Placental epithelial cell (primary cell): ENCODE results near the gene ERLEC1. TPM values are rescaled to one million over a fixed set of nuclear protein-coding genes. Genes with fewer than 3 reads are reported as not detected.

Experiments
- small RNA-seq: library from RNA; depleted of rRNA; stranded (forward); fragments of <200 nt; gene quantifications from one replicate; pipeline ENCODE3, GENCODE V24; 2012
- total RNA-seq: library from RNA; depleted of rRNA; stranded (reverse); fragments of >200 nt; gene quantifications from 2 replicates; pipeline ENCODE4 v1.2.3, GENCODE V29; 2012

The ERLEC1 gene, protein sequence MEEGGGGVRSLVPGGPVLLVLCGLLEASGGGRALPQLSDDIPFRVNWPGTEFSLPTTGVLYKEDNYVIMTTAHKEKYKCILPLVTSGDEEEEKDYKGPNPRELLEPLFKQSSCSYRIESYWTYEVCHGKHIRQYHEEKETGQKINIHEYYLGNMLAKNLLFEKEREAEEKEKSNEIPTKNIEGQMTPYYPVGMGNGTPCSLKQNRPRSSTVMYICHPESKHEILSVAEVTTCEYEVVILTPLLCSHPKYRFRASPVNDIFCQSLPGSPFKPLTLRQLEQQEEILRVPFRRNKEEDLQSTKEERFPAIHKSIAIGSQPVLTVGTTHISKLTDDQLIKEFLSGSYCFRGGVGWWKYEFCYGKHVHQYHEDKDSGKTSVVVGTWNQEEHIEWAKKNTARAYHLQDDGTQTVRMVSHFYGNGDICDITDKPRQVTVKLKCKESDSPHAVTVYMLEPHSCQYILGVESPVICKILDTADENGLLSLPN
- total RNA-seq, result 60.0 and 86.4 TPM in 2 replicates

DNA sequence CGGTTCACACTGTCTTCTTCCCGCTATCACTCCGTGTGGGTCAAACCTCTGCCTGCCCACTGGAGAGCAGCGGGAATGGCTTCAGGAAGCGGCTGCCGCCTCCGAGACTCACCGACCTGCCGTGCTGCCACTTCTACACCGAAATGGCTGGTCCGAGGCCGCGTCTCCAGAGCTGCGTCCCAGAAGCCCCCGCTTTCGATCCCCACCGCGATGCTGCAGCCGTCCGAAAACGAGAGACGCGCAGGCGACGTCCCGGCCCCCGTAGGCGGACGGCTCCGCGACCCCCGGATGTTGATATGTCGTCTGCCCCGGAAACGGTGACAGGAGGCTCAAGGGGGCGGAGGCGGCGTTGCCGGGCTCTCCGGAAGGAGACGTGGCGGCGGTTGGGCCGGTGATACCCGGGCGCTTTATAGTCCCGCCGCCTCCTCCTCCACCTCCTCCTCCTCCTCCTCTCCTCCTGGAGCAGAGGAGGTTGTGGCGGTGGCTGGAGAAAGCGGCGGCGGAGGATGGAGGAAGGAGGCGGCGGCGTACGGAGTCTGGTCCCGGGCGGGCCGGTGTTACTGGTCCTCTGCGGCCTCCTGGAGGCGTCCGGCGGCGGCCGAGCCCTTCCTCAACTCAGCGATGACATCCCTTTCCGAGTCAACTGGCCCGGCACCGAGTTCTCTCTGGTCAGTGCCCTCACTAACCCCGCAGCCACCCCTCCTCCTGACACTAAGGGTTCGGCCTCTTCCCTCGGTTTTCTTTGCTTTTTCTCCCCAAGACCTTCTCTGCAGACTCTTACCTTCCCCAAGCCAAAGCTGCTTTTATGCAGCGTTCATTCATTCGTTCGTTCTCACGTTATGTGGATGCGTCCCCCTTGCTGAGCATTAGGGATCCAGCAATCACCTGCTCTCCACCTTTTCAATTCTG, at the start of gene ERLEC1, which contains the start of gene ASB3:
Gene ERLEC1, plus strand, starts transcription at position 340 of the 909 bp plus-strand sequence. Its CDS starts 167 bp downstream, at position 507.
Gene ASB3, minus strand, starts transcription at position 249 of the 909 bp plus-strand sequence. CDS start 21,381 bp downstream, outside the sequence.

DNA sequence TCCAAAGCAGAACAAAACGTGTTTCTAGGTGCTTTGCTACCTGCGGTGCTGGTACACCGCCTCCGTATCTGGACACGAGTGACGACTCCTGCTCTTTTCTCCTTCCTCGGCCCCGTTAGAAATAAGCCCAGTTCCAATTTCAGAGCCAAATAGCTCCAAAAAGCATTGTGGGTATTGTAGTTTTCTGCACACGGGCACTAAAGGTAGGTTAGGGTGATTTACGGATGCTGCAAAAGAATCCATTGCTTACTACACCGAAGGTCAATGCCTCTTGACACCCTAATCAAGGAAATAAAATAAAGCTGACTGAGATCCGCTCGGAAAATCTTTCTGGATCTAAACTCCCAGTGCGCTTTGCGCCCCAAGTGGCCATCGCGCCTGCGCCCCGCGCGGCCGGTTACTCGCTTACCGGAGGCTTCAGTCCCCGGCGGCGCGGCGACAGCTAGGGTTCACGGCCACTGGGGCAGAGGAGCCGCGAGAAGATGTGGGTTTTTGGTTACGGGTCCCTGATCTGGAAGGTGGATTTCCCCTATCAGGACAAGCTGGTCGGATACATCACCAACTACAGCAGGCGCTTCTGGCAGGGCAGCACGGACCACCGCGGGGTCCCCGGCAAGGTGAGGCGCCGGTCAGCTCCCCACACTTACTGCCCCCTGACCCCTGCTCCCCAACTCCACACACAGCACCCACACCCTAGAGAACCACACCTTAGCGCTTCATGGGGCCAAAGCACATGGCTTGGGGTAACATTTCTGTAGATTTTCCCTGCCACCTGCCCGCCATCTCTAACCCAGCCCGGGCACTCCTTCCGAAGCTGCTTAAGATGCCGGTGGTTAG, 19.2 kb upstream of the ERLEC1 start, which contains the start of gene CHAC2:
Gene CHAC2, plus strand, starts transcription at position 400 of the 837 bp plus-strand sequence. Its CDS starts 83 bp downstream, at position 483.

DNA sequence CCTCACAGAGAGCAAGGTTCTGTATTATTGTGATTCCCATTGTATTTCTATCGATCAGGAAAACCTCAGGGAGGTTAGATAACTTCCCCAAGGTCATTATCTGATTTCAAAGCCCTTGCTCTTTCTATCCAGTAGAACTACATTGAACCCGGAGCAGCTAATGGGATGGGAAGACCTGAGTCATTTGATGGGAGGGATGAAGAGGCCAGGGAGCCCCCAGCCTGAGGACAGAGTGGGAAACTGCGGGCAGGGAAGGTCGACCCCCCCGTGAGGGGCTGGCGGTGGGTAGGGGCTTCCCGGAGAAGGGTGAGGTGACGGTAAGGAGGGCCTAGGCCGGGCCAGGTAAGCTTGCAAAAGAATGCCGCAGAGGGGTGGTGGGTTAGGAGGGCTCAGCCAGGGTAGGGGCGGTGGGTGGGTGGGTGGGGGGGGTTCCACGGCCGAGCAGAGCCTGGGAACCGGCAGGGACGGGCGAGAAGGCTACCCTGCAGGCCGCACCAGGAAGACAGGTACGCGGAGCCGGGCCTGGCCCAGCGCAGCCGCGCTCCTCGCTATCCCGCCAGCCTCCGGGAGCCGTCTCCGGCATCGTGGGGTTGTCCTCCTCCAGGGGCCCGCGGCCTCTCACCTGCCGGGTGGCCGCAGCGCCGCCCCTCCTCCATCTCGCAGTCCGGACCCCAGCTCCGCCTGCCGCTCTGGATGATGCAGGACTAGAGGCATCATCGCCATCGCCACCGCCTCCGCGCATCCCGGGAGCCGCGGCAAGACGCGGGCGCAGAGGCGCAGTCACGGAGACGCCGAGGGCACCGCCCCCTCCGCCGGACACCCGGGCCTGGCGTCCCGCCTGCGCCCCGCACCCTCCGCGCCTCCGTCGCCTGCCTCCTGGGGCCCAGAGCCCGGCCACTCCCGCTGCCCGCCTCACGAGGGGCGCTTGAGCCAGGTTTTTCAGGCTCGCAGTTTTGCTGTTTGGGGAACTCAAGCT, 72.7 kb downstream of the ERLEC1 start, which contains the start of gene GPR75:
Gene GPR75, minus strand, starts transcription at position 762 of the 976 bp plus-strand sequence. CDS start 5,211 bp downstream, outside the sequence.

Small RNAs within 50 kb of the gene (small RNA-seq; reads per million reads assigned to genes)
- gene MIR3682, result 0.23 reads per million

Other genes starting within 250 kb of the ERLEC1 start
- 1.6 TPM in 1 of 2 replicates, not detected in the other for gene CHAC2, start 19.2 kb upstream of the ERLEC1 start, total RNA-seq
- 24.3 and 24.9 TPM in 2 replicates for gene ASB3, start 91 bp upstream of the ERLEC1 start, total RNA-seq
- 3.5 and 5.2 TPM in 2 replicates for gene GPR75, start 72.9 kb downstream of the ERLEC1 start, total RNA-seq
- gene PSME4, start 183.9 kb downstream of the ERLEC1 start, total RNA-seq, result 28.7 and 46.5 TPM in 2 replicates